Measurements from ENCODE around the gene SMPD3.

DNA sequence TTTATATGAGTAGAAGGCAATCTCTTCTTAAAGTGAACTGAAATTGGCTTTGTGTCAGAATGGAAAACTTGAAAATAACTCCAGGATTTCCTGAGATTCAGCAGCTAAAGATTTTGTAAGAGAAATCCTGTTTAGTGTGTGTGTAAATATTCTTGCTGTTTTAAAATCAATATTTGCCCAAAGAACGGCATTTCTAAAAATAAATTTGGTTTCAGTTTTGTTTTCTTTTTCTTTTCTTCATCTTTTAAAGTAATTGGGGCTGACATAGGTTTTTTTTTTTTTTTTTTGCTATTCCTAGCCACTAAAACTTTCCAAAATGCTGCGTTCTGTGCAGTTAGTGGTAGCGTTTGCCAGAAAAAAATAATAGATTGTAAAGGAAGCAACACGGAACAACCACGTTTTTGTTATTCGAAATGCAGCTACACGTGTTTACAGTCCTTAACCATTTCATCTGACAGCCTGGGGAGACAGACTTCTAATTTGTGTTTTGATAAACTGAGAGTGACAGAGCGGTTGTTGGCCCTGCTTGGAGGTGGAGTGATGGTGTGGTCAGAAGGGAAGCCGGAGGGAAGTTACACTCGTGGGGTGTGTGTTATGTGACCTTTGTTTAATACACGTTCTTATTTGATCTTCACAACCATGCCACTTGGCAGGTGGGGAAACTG lies 21.6 kb upstream of the SMPD3 start:
- TF ChIP-seq CTCF (IDR thresholded peaks at IDR 0.05) (no peak), POLR2A (IDR thresholded peaks at IDR 0.05) (no peak)
